ENCODE measurements around the gene BBC3.

DNA sequence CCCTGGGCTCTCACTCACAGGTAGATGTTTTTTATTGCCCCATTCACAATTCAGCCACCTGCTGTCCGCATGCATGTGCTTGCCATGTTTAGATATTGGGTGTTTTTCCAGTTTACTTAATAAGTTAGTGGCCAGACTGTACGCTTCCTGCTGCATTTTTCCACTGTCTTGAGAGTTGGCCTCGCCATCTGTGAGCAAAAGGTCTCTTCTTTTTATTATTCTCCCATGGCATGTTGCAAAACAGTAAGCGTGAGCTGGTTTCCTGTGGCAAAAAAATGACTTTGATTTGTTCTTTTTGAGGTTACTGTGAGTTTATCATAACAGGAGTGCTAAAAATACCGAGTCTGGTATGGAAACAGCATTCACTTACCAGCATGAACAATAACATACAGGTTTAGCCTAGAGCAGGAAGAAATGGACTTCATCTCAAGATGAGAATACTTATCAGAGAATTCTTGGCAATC, 54.3 kb downstream of the BBC3 start:
- TF ChIP-seq, protein P1, sequence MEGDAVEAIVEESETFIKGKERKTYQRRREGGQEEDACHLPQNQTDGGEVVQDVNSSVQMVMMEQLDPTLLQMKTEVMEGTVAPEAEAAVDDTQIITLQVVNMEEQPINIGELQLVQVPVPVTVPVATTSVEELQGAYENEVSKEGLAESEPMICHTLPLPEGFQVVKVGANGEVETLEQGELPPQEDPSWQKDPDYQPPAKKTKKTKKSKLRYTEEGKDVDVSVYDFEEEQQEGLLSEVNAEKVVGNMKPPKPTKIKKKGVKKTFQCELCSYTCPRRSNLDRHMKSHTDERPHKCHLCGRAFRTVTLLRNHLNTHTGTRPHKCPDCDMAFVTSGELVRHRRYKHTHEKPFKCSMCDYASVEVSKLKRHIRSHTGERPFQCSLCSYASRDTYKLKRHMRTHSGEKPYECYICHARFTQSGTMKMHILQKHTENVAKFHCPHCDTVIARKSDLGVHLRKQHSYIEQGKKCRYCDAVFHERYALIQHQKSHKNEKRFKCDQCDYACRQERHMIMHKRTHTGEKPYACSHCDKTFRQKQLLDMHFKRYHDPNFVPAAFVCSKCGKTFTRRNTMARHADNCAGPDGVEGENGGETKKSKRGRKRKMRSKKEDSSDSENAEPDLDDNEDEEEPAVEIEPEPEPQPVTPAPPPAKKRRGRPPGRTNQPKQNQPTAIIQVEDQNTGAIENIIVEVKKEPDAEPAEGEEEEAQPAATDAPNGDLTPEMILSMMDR (IDR thresholded peaks at IDR 0.05), result no peak
- no peak for TF ChIP-seq POLR2A (IDR thresholded peaks at IDR 0.05)

Measured in right lobe of liver (tissue), 4 donors.